Body of pancreas (tissue), 4 donors: ENCODE data around the gene SZRD1.

ENCODE experiments used
- CTCF ChIP-seq, 7 experiments: fragments of 450-650 bp in 4 of 7; fragments of 200-600 bp in 3 of 7; sonication (generic) in 3 of 7; IDR thresholded peaks; one replicate each; pipeline ENCODE4 v1.5.1; 2016 to 2019; ENCODE audit warnings: antibody characterized with exemption in 7 of 7
- POLR2A ChIP-seq, 3 donors: fragments of 450-650 bp; IDR thresholded peaks; one replicate each; pipeline ENCODE4 v1.6.1; 2016; ENCODE audit warnings: antibody characterized with exemption in 3 of 3, mild to moderate bottlenecking in 2 of 3

- TF ChIP-seq CTCF (IDR thresholded peaks at IDR 0.05) = no peak
- no peak for TF ChIP-seq POLR2A (IDR thresholded peaks at IDR 0.05)
These were observed 30.1 kb downstream of the SZRD1 start for GRCh38 chr1:16397120-16397519.
